GM12878 (cell line): ENCODE measurements around the gene SPPL3. TPM values are rescaled to one million over a fixed set of nuclear protein-coding genes. Genes with fewer than 3 reads are reported as not detected.

ENCODE experiments used
- ATAC-seq: fragments of 200-7000 bp; cut with Tn5 transposase; 3 replicates; pipeline ENCODE4 v1.9.1; 2020; ENCODE audit warnings: mild to moderate bottlenecking, moderate library complexity
- BruUV-seq: library from RNA; stranded (reverse); fragments of 400-500 nt; replicated peaks from 2 replicates; lab custom pipeline; 2021; lab: Mats Ljungman, UMichigan
- CTCF ChIA-PET: fragments of 300-600 bp; sonication (Branson Sonifier 250); formaldehyde crosslinking; extraction: SDS; loops from one replicate; lab custom pipeline; 2021; ENCODE audit warnings: inconsistent platforms; lab: Yijun Ruan, JAX
- POLR2A ChIA-PET: fragments of 350-600 bp; formaldehyde crosslinking; extraction: SDS; loops from one replicate; lab custom pipeline; 2021; ENCODE audit warnings: inconsistent platforms; lab: Charles Lee
- RAD21 ChIA-PET: fragments of 300-600 bp; sonication (Branson Sonifier 250); formaldehyde crosslinking; loops from one replicate; lab custom pipeline; 2023; ENCODE audit warnings: antibody characterized with exemption; ENCODE audit not compliant: unreplicated experiment; lab: Charles Lee
- SMC1A ChIA-PET: fragments of 300-600 bp; sonication (Branson Sonifier 250); formaldehyde crosslinking; loops from one replicate; lab custom pipeline; 2023; ENCODE audit not compliant: unreplicated experiment, uncharacterized antibody; lab: Charles Lee
- DNase-seq: peaks from one replicate; pipeline ENCODE4 v3.0.0-alpha.2; 2011; ENCODE audit warnings: low read depth, low spot score
- FAIRE-seq: peaks from 3 replicates; lab custom pipeline; 2011; peaks lifted over from hg19 to GRCh38; lab: Jason Lieb, UNC
- H2AFZ ChIP-seq: 2 replicates; pipeline ENCODE4 v1.6.0; 2011; ENCODE audit warnings: low read depth, low read length, control low read depth; ENCODE audit not compliant: control insufficient read depth
- H3K27ac ChIP-seq: 2 replicates; pipeline ENCODE4 v1.5.1; 2011; ENCODE audit warnings: control low read depth; ENCODE audit not compliant: control insufficient read depth, insufficient read depth
- H3K27me3 ChIP-seq, 2 experiments: replicated peaks in 1 of 2; 2 replicates each; pipeline versions ENCODE4 v1.6.0 to v1.6.1; 2011; ENCODE audit warnings: low read length in 1 of 2; ENCODE audit not compliant: control insufficient read depth in 2 of 2, insufficient read depth in 2 of 2
- H3K36me3 ChIP-seq, 2 experiments: 2 replicates each; pipeline ENCODE4 v1.5.1; 2011; ENCODE audit warnings: low read length in 1 of 2; ENCODE audit not compliant: control insufficient read depth in 2 of 2, insufficient read depth in 2 of 2
- H3K4me1 ChIP-seq: 2 replicates; pipeline ENCODE4 v1.6.1; 2011; ENCODE audit warnings: mild to moderate bottlenecking, low read length, moderate library complexity, mixed read lengths; ENCODE audit not compliant: control insufficient read depth, insufficient read depth
- H3K4me2 ChIP-seq: 2 replicates; pipeline ENCODE4 v1.6.0; 2011; ENCODE audit warnings: control low read depth; ENCODE audit not compliant: control insufficient read depth, insufficient read depth
- H3K4me3 ChIP-seq: fragments of 200-600 bp; sonication (generic); 2 replicates; pipeline ENCODE4 v1.5.1; 2016
- H3K79me2 ChIP-seq: 2 replicates; pipeline ENCODE4 v1.6.0; 2011; ENCODE audit warnings: low read length; ENCODE audit not compliant: control insufficient read depth, insufficient read depth
- H3K9ac ChIP-seq: 2 replicates; pipeline ENCODE4 v1.8.0; 2011; ENCODE audit warnings: low read length, control low read depth, mixed read lengths; ENCODE audit not compliant: control insufficient read depth, insufficient read depth
- H3K9me3 ChIP-seq: replicated peaks from 3 replicates; pipeline ENCODE4 v1.5.1; 2011; ENCODE audit warnings: mild to moderate bottlenecking, low read length; ENCODE audit not compliant: control insufficient read depth, insufficient read depth
- H4K20me1 ChIP-seq: 2 replicates; pipeline ENCODE4 v1.6.0; 2011; ENCODE audit not compliant: control insufficient read depth, insufficient read depth
- CUX1 ChIP-seq: IDR thresholded peaks from 2 replicates; pipeline ENCODE4 v1.6.1; 2012; ENCODE audit warnings: improper control_type of control experiment, low read depth, low read length; ENCODE audit not compliant: insufficient replicate concordance
- FOXM1 ChIP-seq: IDR thresholded peaks from 2 replicates; pipeline ENCODE4 v1.6.1; 2012; ENCODE audit warnings: low read depth, mild to moderate bottlenecking, inconsistent platforms, low read length, moderate library complexity
- GATAD2B ChIP-seq: fragments of 450-650 bp; conservative IDR thresholded peaks from 2 replicates; pipeline ENCODE4 v1.6.1; 2017; ENCODE audit warnings: low read depth, mild to moderate bottlenecking, moderate library complexity
- IRF4 ChIP-seq: IDR thresholded peaks from 2 replicates; pipeline ENCODE4 v1.6.1; 2011; ENCODE audit warnings: low read depth, low read length
- IRF5 ChIP-seq: fragments of 450-650 bp; IDR thresholded peaks from 2 replicates; pipeline ENCODE4 v1.6.1; 2017; ENCODE audit warnings: borderline replicate concordance
- SMAD1 ChIP-seq: fragments of 450-650 bp; IDR thresholded peaks from 2 replicates; pipeline ENCODE4 v1.6.1; 2018; ENCODE audit warnings: mild to moderate bottlenecking, low read depth; ENCODE audit not compliant: partially characterized antibody
- SUPT20H ChIP-seq: IDR thresholded peaks from 2 replicates; pipeline ENCODE4 v1.6.1; 2011; ENCODE audit warnings: low read depth, mild to moderate bottlenecking, low read length, moderate library complexity, borderline replicate concordance; ENCODE audit not compliant: control insufficient read depth
- TAF1 ChIP-seq: IDR thresholded peaks from 2 replicates; pipeline ENCODE4 v1.6.1; 2011; ENCODE audit warnings: mild to moderate bottlenecking, low read depth, low read length, borderline replicate concordance
- TBL1XR1 ChIP-seq: IDR thresholded peaks from 2 replicates; pipeline ENCODE4 v1.6.1; 2012; ENCODE audit warnings: low read depth, low read length, improper control_type of control experiment
- ZNF622 ChIP-seq: fragments of 450-650 bp; IDR thresholded peaks from 2 replicates; pipeline ENCODE4 v1.6.1; 2017; ENCODE audit warnings: mild to moderate bottlenecking, inconsistent platforms
- ZZZ3 ChIP-seq: IDR thresholded peaks from 2 replicates; pipeline ENCODE4 v1.6.1; 2011; ENCODE audit warnings: low read depth; ENCODE audit not compliant: control insufficient read depth, insufficient read length
- WGBS: methylation state at CpG from one replicate; pipeline ENCODE4 v1.1.6; 2016; ENCODE audit warnings: low lambda C conversion rate; ENCODE audit not compliant: insufficient replicate concordance, insufficient coverage; ENCODE audit errors: missing lambda C conversion rate; 5-methylcytosine and 5-hydroxymethylcytosine counted together
- in situ Hi-C: fragments of 300-500 bp; cut with MboI; formaldehyde crosslinking; loops from 9 replicates; pipeline ENCODE4 v1.14.3; 2018; ENCODE audit warnings: mixed read lengths
- intact Hi-C: fragments of 100-400 bp; cut with micrococcal nuclease; formaldehyde crosslinking; loops from one replicate; pipeline ENCODE4 v1.14.2; 2022; ENCODE audit not compliant: unreplicated experiment
- polyA plus RNA-seq, 11 experiments: library from polyadenylated mRNA; depleted of rRNA in 4 of 11; unstranded in 6 of 11; stranded (reverse) in 5 of 11; fragments of >200 nt; fragmentation: Nextera tagmentation in 4 of 11; fragmentation: Illumina TruSeq in 1 of 11; extraction: Ambion mirVana in 4 of 11; extraction: Trizol in 1 of 11; gene quantifications; 1 replicate in 1 of 11; 2 replicates in 10 of 11; pipeline versions ENCODE4 v1.2.1 to v1.2.3, GENCODE V29; 2011 to 2016; ENCODE audit warnings: inconsistent platforms in 2 of 11, missing spikeins in 2 of 11, low read depth in 1 of 11
- total RNA-seq, 4 experiments: library from RNA; depleted of rRNA in 3 of 4; stranded (reverse); fragments of >200 nt in 3 of 4; fragmentation: Illumina TruSeq in 1 of 4; extraction: Trizol in 1 of 4; gene quantifications; 2 replicates each; pipeline versions ENCODE4 v1.2.1 to v1.2.3, GENCODE V29; 2013 to 2021
- TF ChIP-seq, protein P1 (sequence below): IDR thresholded peaks from 2 replicates; pipeline ENCODE4 v1.6.1; 2012; ENCODE audit warnings: low read length, inconsistent platforms
- TF ChIP-seq, protein P2 (sequence below): fragments of 450-650 bp; IDR thresholded peaks from 2 replicates; pipeline ENCODE4 v1.6.1; 2016; ENCODE audit warnings: mild to moderate bottlenecking

Gene SPPL3
- total and polyA plus RNA-seq, 10 of the 15 experiments (the other 5 are each of a cell fraction or from before 2014, with no cell fraction given): 4.3 to 45.5 (median 11.7) TPM

- TF ChIP-seq, protein P1, sequence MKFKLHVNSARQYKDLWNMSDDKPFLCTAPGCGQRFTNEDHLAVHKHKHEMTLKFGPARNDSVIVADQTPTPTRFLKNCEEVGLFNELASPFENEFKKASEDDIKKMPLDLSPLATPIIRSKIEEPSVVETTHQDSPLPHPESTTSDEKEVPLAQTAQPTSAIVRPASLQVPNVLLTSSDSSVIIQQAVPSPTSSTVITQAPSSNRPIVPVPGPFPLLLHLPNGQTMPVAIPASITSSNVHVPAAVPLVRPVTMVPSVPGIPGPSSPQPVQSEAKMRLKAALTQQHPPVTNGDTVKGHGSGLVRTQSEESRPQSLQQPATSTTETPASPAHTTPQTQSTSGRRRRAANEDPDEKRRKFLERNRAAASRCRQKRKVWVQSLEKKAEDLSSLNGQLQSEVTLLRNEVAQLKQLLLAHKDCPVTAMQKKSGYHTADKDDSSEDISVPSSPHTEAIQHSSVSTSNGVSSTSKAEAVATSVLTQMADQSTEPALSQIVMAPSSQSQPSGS: no peak
- TF ChIP-seq SUPT20H: no peak
- no peak for TF ChIP-seq CUX1
Observed at GRCh38 chr12:120816363-120816762, 87.8 kb downstream of the SPPL3 start (continued).

DNA sequence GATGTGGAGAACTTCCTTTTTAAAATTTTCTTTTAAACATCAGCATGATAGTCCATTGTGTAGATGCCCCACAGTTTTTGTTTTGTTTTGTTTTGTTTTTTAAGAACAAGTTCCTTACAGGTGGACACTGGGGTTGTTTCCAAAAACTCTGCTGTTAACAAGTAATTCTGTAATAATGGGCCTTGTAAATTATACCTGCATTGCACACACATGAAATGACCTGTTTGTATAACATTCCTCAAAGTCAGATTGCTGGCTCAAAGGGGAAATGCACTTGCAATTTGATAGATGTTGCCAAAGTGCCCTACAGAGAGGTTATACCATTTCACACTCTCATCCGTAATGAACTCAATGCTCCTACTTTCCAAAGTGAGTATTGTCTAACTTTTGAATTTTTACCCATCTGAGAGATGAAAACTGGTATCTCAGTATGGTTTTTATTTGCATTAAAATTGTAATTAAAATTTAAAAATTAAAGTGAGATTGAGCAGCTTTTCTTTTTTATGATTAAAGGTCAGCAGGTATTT lies 89.2 kb downstream of the SPPL3 start:
- FAIRE-seq: no peak
- TF ChIP-seq TBL1XR1: no peak
- TF ChIP-seq ZNF622: no peak
- no peak for TF ChIP-seq IRF4
- no peak for TF ChIP-seq ZZZ3
- no peak for TF ChIP-seq IRF5
- no peak for TF ChIP-seq FOXM1
- TF ChIP-seq SMAD1: no peak
- TF ChIP-seq, protein P2, sequence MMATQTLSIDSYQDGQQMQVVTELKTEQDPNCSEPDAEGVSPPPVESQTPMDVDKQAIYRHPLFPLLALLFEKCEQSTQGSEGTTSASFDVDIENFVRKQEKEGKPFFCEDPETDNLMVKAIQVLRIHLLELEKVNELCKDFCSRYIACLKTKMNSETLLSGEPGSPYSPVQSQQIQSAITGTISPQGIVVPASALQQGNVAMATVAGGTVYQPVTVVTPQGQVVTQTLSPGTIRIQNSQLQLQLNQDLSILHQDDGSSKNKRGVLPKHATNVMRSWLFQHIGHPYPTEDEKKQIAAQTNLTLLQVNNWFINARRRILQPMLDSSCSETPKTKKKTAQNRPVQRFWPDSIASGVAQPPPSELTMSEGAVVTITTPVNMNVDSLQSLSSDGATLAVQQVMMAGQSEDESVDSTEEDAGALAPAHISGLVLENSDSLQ: no peak
- TF ChIP-seq TAF1: no peak
- no peak for TF ChIP-seq GATAD2B

More for the DNA sequence above, 89.2 kb downstream of the SPPL3 start:
- Histone ChIP-seq H3K4me1 (peaks cover 15% of the 10 kb centered on the region), H2AFZ (no peak overlapping the region), H4K20me1 (no peaks in the 10 kb centered on the region), H3K4me3 (no peak overlapping the region), H3K79me2 (peaks cover 35% of the 10 kb centered on the region), H3K9me3 (no peaks in the 10 kb centered on the region; the same call in 2 of the 3 replicates), H3K9ac (no peak overlapping the region), H3K36me3 (no peaks in the 10 kb centered on the region; a peak in 2 of 4 replicates), H3K4me2 (no peak overlapping the region; the same call in 1 of the 2 replicates), H3K27ac (no peak overlapping the region), H3K27me3 (no peaks in the 10 kb centered on the region)
- in situ Hi-C loops (no loop called here), intact Hi-C loops (no loop called here)
- ChIA-PET POLR2A (no interaction called here), RAD21 (no interaction called here), SMC1A (interaction anchor here (1.4 to 1.7 kb wide), 2 partner anchors 14 to 124 kb away, joined by 3 to 9 read pairs; no protein-coding TSS in a partner anchor), CTCF (interaction anchor here (1.0 to 1.6 kb wide), 6 partner anchors 12 to 281 kb away, joined by 3 to 7 read pairs (median 4); no protein-coding TSS in a partner anchor)
- BruUV-seq: no TSS peak
- DNase-seq (no peak), ATAC-seq (no peak; the same call in 2 of the 3 replicates)
- WGBS: 100% methylated on average over 1 of the region's 1 CpG
